Measurements from ENCODE around the gene KDM4B. TPM values are rescaled to one million over a fixed set of nuclear protein-coding genes. Genes with fewer than 3 reads are reported as not detected.

Gene KDM4B
- total and polyA plus RNA-seq, 3 experiments from 2014 or later = 14.6 to 16.0 (median 14.6) TPM

DNA sequence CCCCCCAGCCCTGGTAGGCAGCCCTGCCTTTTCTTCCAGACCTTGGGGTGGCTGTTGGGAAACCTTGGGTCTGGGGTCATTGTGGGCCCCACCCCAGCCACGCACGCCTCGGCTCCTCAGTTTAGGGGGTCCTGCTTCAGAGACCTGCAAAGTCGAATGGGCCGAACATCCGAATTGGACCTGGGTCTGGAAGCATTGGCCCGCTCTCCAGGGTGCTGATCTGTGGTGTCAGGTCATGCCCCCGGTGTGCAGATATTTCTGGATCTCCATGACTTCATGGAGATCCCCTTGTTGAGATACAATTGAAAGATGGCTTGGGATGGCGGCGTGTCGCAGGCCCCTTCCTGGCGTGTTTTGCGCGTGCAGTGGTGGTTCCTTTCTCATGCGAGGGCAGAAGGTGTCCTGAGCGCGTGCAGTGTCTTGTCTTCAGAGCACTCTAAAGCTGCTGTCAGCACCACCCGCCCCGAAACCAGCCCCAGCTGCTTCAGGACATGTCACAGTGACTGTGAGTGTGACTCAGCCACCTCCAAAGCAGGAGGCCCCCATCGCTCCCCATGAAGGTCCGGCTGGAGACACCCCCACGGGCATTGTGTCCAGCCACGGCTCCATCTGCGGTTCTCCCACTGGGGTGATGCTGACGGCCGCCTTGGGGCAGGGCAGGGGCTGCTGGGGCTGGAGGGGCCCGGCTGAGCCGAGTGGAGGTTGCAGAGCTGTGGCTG is 112.7 kb downstream of the KDM4B start:
- no peaks in the 10 kb centered on the region for H3K9me3 Mint-ChIP-seq
- Histone ChIP-seq H3K36me3 (ENCODE audit: insufficient read depth, low read length) (no peaks in the 10 kb centered on the region), H3K9me3 (ENCODE audit: low read length) (no peaks in the 10 kb centered on the region), H3K27ac (ENCODE audit: low read depth, low read length) (no peak overlapping the region), H3K4me1 (ENCODE audit: insufficient read depth, low read length) (no peaks in the 10 kb centered on the region), H3K27me3 (ENCODE audit: insufficient read depth, low read length, poor library complexity, severe bottlenecking) (no peaks in the 10 kb centered on the region), H3K4me3 (ENCODE audit: low read length) (no peak overlapping the region)
- no peaks in the 10 kb centered on the region for H3K27me3 Mint-ChIP-seq
- peaks cover 0 to 65% (median 15%) of the 10 kb centered on the region in 3 donors for H3K36me3 Mint-ChIP-seq
- ChIA-PET POLR2A (no interaction called here), CTCF (interaction anchor here (0.6 kb wide), 1 partner anchor 22 kb away, joined by 3 read pairs; no protein-coding TSS in a partner anchor)
- no peak for DNase-seq
- H3K4me3 Mint-ChIP-seq = no peak overlapping the region
- peaks cover 2 to 15% (median 7%) of the 10 kb centered on the region in 3 donors for H3K4me1 Mint-ChIP-seq
- no peak overlapping the region for H3K27ac Mint-ChIP-seq

DNA sequence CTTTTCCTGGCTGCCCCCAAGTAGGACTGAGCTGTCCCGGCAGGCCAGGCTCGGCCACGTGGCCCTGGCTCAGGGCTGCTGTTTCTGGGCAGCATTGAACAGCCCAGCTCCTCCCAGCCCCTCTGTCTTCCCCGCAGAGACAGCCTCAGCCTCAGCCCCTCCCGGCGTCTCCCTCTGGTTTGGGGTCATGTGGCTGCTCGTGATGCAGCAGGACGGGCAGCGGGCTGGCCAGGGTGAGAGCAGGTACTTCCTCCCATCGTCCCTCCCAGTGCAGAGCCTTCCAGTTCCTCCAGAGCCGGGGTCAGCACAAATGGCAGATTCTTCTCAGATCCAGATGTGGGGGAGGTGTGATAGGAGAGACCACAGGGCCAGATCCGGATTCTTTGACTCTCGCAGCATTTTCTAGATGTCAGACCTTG is 114.6 kb downstream of the KDM4B start:
- ChIA-PET POLR2A (no interaction called here), CTCF (no interaction called here)
- no peak overlapping the region for H3K27ac ChIP-seq (ENCODE audit: low read depth, low read length)
- H3K9me3 ChIP-seq (ENCODE audit: low read length) = no peaks in the 10 kb centered on the region
- no peaks in the 10 kb centered on the region for H3K36me3 ChIP-seq (ENCODE audit: insufficient read depth, low read length)
- no peaks in the 10 kb centered on the region for H3K4me1 ChIP-seq (ENCODE audit: insufficient read depth, low read length)
- no peak for DNase-seq
- peak overlapping the region in 1 of 8 donors; percentile 32 for H3K27ac Mint-ChIP-seq
- no peaks in the 10 kb centered on the region for H3K27me3 ChIP-seq (ENCODE audit: insufficient read depth, low read length, poor library complexity, severe bottlenecking)
- no peak overlapping the region for H3K4me3 Mint-ChIP-seq
- H3K9me3 Mint-ChIP-seq = no peaks in the 10 kb centered on the region
- peaks cover 0 to 67% (median 14%) of the 10 kb centered on the region in 3 donors for H3K36me3 Mint-ChIP-seq
- H3K27me3 Mint-ChIP-seq = no peaks in the 10 kb centered on the region
- peaks cover under 1 to 9% (median 2%) of the 10 kb centered on the region in 3 donors for H3K4me1 Mint-ChIP-seq
- no peak overlapping the region for H3K4me3 ChIP-seq (ENCODE audit: low read length)

DNA sequence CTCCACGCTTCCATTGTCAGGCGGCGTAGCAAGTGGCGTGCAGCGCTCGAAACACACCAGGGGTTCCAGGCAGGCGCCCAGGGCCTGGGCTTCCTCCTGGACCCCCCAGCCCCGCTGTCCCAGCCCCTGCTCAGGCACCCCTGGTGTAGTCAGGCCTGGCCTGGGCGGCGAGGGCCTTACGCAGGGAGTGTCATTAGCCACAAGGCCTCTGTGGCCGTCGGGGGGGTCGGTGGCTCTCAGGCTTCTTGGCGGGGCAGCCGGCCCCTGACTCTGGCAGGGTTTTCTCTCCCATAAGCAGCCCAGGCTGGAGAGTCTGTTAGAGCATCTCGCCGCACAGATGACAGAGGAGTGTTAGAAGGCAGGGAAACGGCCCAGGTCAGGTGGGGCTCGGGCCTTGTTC is 116.7 kb downstream of the KDM4B start:
- no peaks in the 10 kb centered on the region for H3K27me3 Mint-ChIP-seq
- peaks cover 0 to 9% (median 2%) of the 10 kb centered on the region in 3 donors for H3K4me1 Mint-ChIP-seq
- no peak for DNase-seq
- Histone ChIP-seq H3K36me3 (ENCODE audit: insufficient read depth, low read length) (no peaks in the 10 kb centered on the region), H3K27ac (ENCODE audit: low read depth, low read length) (no peak overlapping the region), H3K4me1 (ENCODE audit: insufficient read depth, low read length) (no peaks in the 10 kb centered on the region), H3K4me3 (ENCODE audit: low read length) (no peak overlapping the region), H3K27me3 (ENCODE audit: insufficient read depth, low read length, poor library complexity, severe bottlenecking) (no peaks in the 10 kb centered on the region), H3K9me3 (ENCODE audit: low read length) (no peaks in the 10 kb centered on the region)
- no peaks in the 10 kb centered on the region for H3K9me3 Mint-ChIP-seq
- POLR2A ChIA-PET = no interaction called here
- peaks cover 0 to 58% (median 12%) of the 10 kb centered on the region in 3 donors for H3K36me3 Mint-ChIP-seq
- no peak overlapping the region for H3K4me3 Mint-ChIP-seq
- CTCF ChIA-PET = no interaction called here
- H3K27ac Mint-ChIP-seq = peak overlapping the region in 2 of 8 donors; percentile 26 to 79

DNA sequence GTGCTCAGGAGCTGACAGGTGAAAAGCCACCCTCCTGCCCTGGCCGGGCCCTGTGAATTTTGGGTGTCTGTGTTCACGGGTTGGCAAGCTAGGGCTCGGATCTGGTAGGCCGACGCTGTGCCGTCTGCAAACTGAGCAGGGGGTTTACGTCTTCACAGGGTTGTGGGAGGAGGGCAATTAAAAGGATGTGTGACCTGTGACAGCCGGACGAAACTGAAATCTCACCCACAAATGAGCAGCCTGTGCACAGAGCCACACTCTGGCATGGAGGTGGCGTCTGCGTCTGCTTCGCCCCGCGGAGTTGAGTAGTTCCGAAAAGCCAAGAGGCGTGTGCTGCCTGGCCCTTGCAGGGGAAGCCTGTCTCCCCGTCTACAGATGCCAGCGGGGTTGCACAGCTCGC is 117.3 kb downstream of the KDM4B start:
- Mint-ChIP-seq H3K4me1 (peaks cover 0 to 9% (median 2%) of the 10 kb centered on the region in 3 donors), H3K27ac (peak overlapping the region in 5 of 8 donors; percentile 23 to 79 (median 33)), H3K9me3 (no peaks in the 10 kb centered on the region), H3K27me3 (no peaks in the 10 kb centered on the region), H3K36me3 (peaks cover 0 to 54% (median 8%) of the 10 kb centered on the region in 3 donors), H3K4me3 (peak overlapping the region in 4 of 7 donors; percentile 8 to 70 (median 23))
- peak in 2 of 5 donors; percentile 13 to 24 for DNase-seq
- H3K27ac ChIP-seq (ENCODE audit: low read depth, low read length) = no peak overlapping the region
- H3K27me3 ChIP-seq (ENCODE audit: insufficient read depth, low read length, poor library complexity, severe bottlenecking) = no peaks in the 10 kb centered on the region
- no peaks in the 10 kb centered on the region for H3K9me3 ChIP-seq (ENCODE audit: low read length)
- no peaks in the 10 kb centered on the region for H3K4me1 ChIP-seq (ENCODE audit: insufficient read depth, low read length)
- POLR2A ChIA-PET = no interaction called here
- no peak overlapping the region for H3K4me3 ChIP-seq (ENCODE audit: low read length)
- H3K36me3 ChIP-seq (ENCODE audit: insufficient read depth, low read length) = no peaks in the 10 kb centered on the region
- CTCF ChIA-PET = no interaction called here

DNA sequence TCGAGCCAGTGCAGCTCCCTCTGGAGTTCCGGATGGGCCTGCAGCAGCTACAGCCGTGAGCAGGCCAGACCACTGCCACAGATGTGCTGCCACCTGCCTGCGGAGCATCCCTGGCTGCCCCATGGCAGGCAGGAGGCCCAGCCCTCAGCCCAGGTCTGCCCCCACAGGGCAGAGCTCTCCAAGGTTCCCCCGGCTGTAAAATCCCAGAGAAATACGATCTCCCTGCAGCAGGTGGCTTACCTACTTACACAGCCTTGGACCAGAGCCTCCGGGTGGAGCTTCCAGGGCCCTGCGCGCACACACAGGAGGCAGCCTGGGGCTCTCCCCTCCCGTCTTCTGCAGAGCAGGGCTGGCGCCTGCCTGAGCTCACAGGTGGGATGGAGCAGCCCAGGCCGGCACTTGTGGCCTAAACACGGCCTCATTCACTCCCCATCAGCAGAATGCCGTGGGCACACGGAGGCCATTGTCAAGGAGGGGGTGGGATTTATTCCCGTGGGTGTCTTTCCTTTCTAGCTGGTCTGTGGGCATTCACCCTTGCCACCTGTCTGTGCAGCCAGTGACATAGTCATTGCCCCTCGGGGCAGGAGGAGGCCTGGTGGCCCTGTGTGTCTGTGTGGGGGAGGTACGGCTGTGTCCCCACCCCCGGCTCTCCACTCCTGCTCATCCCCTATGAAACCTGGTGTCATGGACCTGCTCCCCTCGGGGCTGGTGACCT is 118.0 kb downstream of the KDM4B start:
- Histone ChIP-seq H3K4me1 (ENCODE audit: insufficient read depth, low read length) (no peaks in the 10 kb centered on the region), H3K27ac (ENCODE audit: low read depth, low read length) (no peak overlapping the region), H3K4me3 (ENCODE audit: low read length) (no peak overlapping the region), H3K36me3 (ENCODE audit: insufficient read depth, low read length) (no peaks in the 10 kb centered on the region), H3K9me3 (ENCODE audit: low read length) (no peaks in the 10 kb centered on the region), H3K27me3 (ENCODE audit: insufficient read depth, low read length, poor library complexity, severe bottlenecking) (no peaks in the 10 kb centered on the region)
- Mint-ChIP-seq H3K27me3 (no peaks in the 10 kb centered on the region), H3K4me3 (peak overlapping the region in 1 of 7 donors; percentile 70), H3K27ac (peak overlapping the region in 1 of 8 donors; percentile 43), H3K4me1 (peaks cover 0 to 9% (median 2%) of the 10 kb centered on the region in 3 donors), H3K36me3 (peaks cover 0 to 51% (median 5%) of the 10 kb centered on the region in 3 donors), H3K9me3 (no peaks in the 10 kb centered on the region)
- ChIA-PET CTCF (no interaction called here), POLR2A (no interaction called here)
- DNase-seq = no peak

DNA sequence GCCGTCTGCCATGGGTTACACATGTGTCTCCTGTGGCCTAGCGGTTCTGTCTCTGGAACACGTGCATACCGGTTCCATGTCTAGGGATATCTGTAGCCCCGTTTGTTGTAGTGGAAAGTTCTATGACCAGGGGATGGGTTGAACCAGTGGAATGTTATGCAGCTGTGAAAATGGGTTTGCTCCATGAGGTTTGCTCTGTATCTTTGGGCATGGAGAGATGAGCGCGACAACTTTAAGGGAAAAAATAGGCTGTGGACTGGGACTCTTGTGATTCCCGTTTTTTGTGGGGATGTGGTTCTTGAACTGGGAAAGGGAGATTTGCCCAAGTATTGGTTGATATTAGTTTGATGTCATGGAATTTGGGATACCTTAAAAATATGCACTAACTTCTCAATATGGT is 120.4 kb downstream of the KDM4B start:
- Mint-ChIP-seq H3K9me3 (no peaks in the 10 kb centered on the region), H3K36me3 (peaks cover 0 to 41% (median 3%) of the 10 kb centered on the region in 3 donors), H3K27me3 (no peaks in the 10 kb centered on the region), H3K4me3 (no peak overlapping the region), H3K4me1 (peaks cover 0 to 9% (median 2%) of the 10 kb centered on the region in 3 donors), H3K27ac (peak overlapping the region in 1 of 8 donors; percentile 13)
- DNase-seq = no peak
- no peak overlapping the region for H3K27ac ChIP-seq (ENCODE audit: low read depth, low read length)
- ChIA-PET POLR2A (no interaction called here), CTCF (no interaction called here)
- H3K4me3 ChIP-seq (ENCODE audit: low read length) = no peak overlapping the region
- H3K9me3 ChIP-seq (ENCODE audit: low read length) = no peaks in the 10 kb centered on the region
- H3K27me3 ChIP-seq (ENCODE audit: insufficient read depth, low read length, poor library complexity, severe bottlenecking) = no peaks in the 10 kb centered on the region
- H3K4me1 ChIP-seq (ENCODE audit: insufficient read depth, low read length) = no peaks in the 10 kb centered on the region
- no peaks in the 10 kb centered on the region for H3K36me3 ChIP-seq (ENCODE audit: insufficient read depth, low read length)

DNA sequence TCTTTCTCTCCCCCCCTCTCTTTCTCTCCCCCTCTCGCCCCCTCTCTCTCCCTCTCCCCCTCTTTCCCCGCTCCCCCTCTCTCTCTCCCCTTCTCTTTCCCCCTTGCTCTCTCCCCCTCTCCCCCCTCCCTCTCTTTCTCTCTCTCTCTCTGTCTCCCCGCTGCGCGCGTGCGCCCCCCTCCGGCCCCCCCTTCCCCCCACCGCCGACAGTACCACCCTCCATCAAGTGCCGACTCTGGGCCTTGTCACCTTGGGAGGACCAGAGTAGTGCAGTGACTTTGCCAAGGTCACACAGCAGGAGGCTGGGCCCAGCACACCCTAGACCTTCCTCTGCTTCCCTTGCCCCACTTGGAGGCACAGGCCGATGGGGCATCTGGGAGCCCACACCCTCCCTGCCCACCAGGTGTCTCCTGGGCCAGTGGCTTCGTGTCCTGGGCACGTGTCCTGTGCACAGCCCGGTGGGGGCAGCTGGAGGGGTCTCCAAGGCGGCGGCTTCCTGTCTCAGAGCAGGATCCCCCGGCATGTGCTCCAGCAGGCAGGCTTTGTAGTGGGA is 121.6 kb downstream of the KDM4B start:
- Mint-ChIP-seq H3K36me3 (peaks cover 0 to 37% (median 3%) of the 10 kb centered on the region in 3 donors), H3K27me3 (no peaks in the 10 kb centered on the region), H3K9me3 (no peaks in the 10 kb centered on the region), H3K4me1 (peaks cover 0 to 4% (median 2%) of the 10 kb centered on the region in 3 donors), H3K27ac (no peak overlapping the region), H3K4me3 (no peak overlapping the region)
- Histone ChIP-seq H3K27me3 (ENCODE audit: insufficient read depth, low read length, poor library complexity, severe bottlenecking) (no peaks in the 10 kb centered on the region), H3K36me3 (ENCODE audit: insufficient read depth, low read length) (no peaks in the 10 kb centered on the region), H3K9me3 (ENCODE audit: low read length) (no peaks in the 10 kb centered on the region), H3K4me3 (ENCODE audit: low read length) (no peak overlapping the region), H3K4me1 (ENCODE audit: insufficient read depth, low read length) (no peaks in the 10 kb centered on the region), H3K27ac (ENCODE audit: low read depth, low read length) (no peak overlapping the region)
- no peak for DNase-seq
- CTCF ChIA-PET = no interaction called here
- POLR2A ChIA-PET = no interaction called here
